Measurements from ENCODE around the gene NFRKB.

Gene NFRKB

GRCh38 chr11:129895126-129896041, at the start of gene NFRKB:
Gene NFRKB (minus strand): TSS chr11:129895578. CDS start chr11:129892849, 2,729 bp downstream.
- DNase-seq: peak; percentile 65

GRCh38 chr11:129944696-129945095, 49.3 kb upstream of the NFRKB start:
- no peak for DNase-seq

GRCh38 chr11:129943036-129943435, 47.7 kb upstream of the NFRKB start:
- DNase-seq: no peak

- no peak for DNase-seq
Observed at GRCh38 chr11:129939510-129939909, 44.1 kb upstream of the NFRKB start.

GRCh38 chr11:129938764-129939163, 43.4 kb upstream of the NFRKB start:
- DNase-seq: no peak

- no peak for DNase-seq
Observed at GRCh38 chr11:129937592-129938238, 42.3 kb upstream of the NFRKB start.

- no peak for DNase-seq
Observed at GRCh38 chr11:129935723-129936122, 40.3 kb upstream of the NFRKB start.

GRCh38 chr11:129933891-129934290, 38.5 kb upstream of the NFRKB start:
- DNase-seq: no peak

GRCh38 chr11:129933262-129933661, 37.9 kb upstream of the NFRKB start:
- no peak for DNase-seq

GRCh38 chr11:129932381-129933067, 37.1 kb upstream of the NFRKB start:
- no peak for DNase-seq

- no peak for DNase-seq
Observed at GRCh38 chr11:129930743-129931142, 35.4 kb upstream of the NFRKB start.

- DNase-seq: no peak
Observed at GRCh38 chr11:129930296-129930695, 34.9 kb upstream of the NFRKB start.

GRCh38 chr11:129929721-129930120, 34.3 kb upstream of the NFRKB start:
- DNase-seq: no peak

- no peak for DNase-seq
Observed at GRCh38 chr11:129928923-129929692, 33.7 kb upstream of the NFRKB start.

- DNase-seq: no peak
Observed at GRCh38 chr11:129922674-129923073, 27.3 kb upstream of the NFRKB start.

- no peak for DNase-seq
Observed at GRCh38 chr11:129918361-129918760, 23.0 kb upstream of the NFRKB start.

- DNase-seq: no peak
Observed at GRCh38 chr11:129917231-129917630, 21.9 kb upstream of the NFRKB start.

- DNase-seq: no peak
Observed at GRCh38 chr11:129911298-129911697, 15.9 kb upstream of the NFRKB start.

GRCh38 chr11:129910360-129910759, 15.0 kb upstream of the NFRKB start:
- DNase-seq: no peak

GRCh38 chr11:129905402-129905801, 10.0 kb upstream of the NFRKB start:
- DNase-seq: no peak

- DNase-seq: peak; percentile 13
Observed at GRCh38 chr11:129896062-129896461, 684 bp upstream of the NFRKB start.

- DNase-seq: no peak
Observed at GRCh38 chr11:129894278-129895125, 876 bp downstream of the NFRKB start.
